Femur (tissue), 1 donor: ENCODE measurements around the gene ANKDD1B.
"Not testable (repeated sequence)": the region's sequence is repeated elsewhere in the genome, so short reads cannot be mapped to it uniquely, and the experiment has no call there.

ENCODE experiments used
- DNase-seq: peaks from one replicate; pipeline ENCODE4 v3.0.0-alpha.2; 2017

The ANKDD1B gene

GRCh38 chr5:75663579-75664284 lies 52.5 kb downstream of the ANKDD1B start:
- DNase-seq, result no peak

GRCh38 chr5:75664979-75665378 lies 53.7 kb downstream of the ANKDD1B start:
- no peak for DNase-seq

- DNase-seq, result no peak
Observed at GRCh38 chr5:75666801-75667200, 55.5 kb downstream of the ANKDD1B start.

- DNase-seq, result no peak
Observed at GRCh38 chr5:75667586-75667985, 56.3 kb downstream of the ANKDD1B start.

- DNase-seq, result no peak
Observed at GRCh38 chr5:75668445-75668844, 57.2 kb downstream of the ANKDD1B start.

GRCh38 chr5:75668977-75669689 lies 57.9 kb downstream of the ANKDD1B start:
- DNase-seq, result peak; percentile 60

GRCh38 chr5:75670577-75670976 lies 59.3 kb downstream of the ANKDD1B start:
- no peak for DNase-seq

- DNase-seq, result no peak
Observed at GRCh38 chr5:75671506-75671905, 60.3 kb downstream of the ANKDD1B start.

GRCh38 chr5:75672616-75673015 lies 61.4 kb downstream of the ANKDD1B start:
- no peak for DNase-seq

- DNase-seq, result no peak
Observed at GRCh38 chr5:75675783-75676182, 64.5 kb downstream of the ANKDD1B start.

GRCh38 chr5:75677607-75678006 lies 66.4 kb downstream of the ANKDD1B start:
- no peak for DNase-seq

- DNase-seq, result no peak
Observed at GRCh38 chr5:75678155-75678554, 66.9 kb downstream of the ANKDD1B start.

- DNase-seq, result no peak
Observed at GRCh38 chr5:75681125-75681830, 70.0 kb downstream of the ANKDD1B start.

- DNase-seq, result no peak
Observed at GRCh38 chr5:75685141-75685540, 73.9 kb downstream of the ANKDD1B start.

GRCh38 chr5:75686480-75686879 lies 75.2 kb downstream of the ANKDD1B start:
- DNase-seq, result no peak

GRCh38 chr5:75690669-75691068 lies 79.4 kb downstream of the ANKDD1B start:
- no peak for DNase-seq

GRCh38 chr5:75694781-75695180 lies 83.5 kb downstream of the ANKDD1B start:
- DNase-seq, result no peak

- DNase-seq, result not testable (repeated sequence)
Observed at GRCh38 chr5:75695472-75696351, 84.5 kb downstream of the ANKDD1B start.

GRCh38 chr5:75701856-75702255 lies 90.6 kb downstream of the ANKDD1B start:
- no peak for DNase-seq

GRCh38 chr5:75706016-75706415 lies 94.8 kb downstream of the ANKDD1B start:
- no peak for DNase-seq

GRCh38 chr5:75706775-75707174 lies 95.5 kb downstream of the ANKDD1B start:
- no peak for DNase-seq

- no peak for DNase-seq
Observed at GRCh38 chr5:75707911-75708509, 96.8 kb downstream of the ANKDD1B start.
